OCI-LY7 (cell line): Measurements from ENCODE around the gene CEP55. TPM values are rescaled to one million over a fixed set of nuclear protein-coding genes. Genes with fewer than 3 reads are reported as not detected.
"Not testable (repeated sequence)": the region's sequence is repeated elsewhere in the genome, so short reads cannot be mapped to it uniquely, and the experiment has no call there.

Experiments
- BruUV-seq: library from RNA; stranded (reverse); fragments of 400-500 nt; replicated peaks from 2 replicates; lab custom pipeline; 2021; lab: Mats Ljungman, UMichigan
- CTCF ChIA-PET: fragments of 300-600 bp; sonication (Branson Sonifier 250); formaldehyde crosslinking; loops from one replicate; lab custom pipeline; 2022; ENCODE audit warnings: antibody characterized with exemption; ENCODE audit not compliant: unreplicated experiment; lab: Charles Lee
- POLR2A ChIA-PET: fragments of 300-600 bp; sonication (Branson Sonifier 250); formaldehyde crosslinking; loops from one replicate; lab custom pipeline; 2022; ENCODE audit warnings: antibody characterized with exemption; lab: Charles Lee
- DNase-seq: peaks from one replicate; pipeline ENCODE4 v3.0.0-alpha.2; 2015; ENCODE audit warnings: low spot score
- H2AFZ ChIP-seq: fragments of 200-600 bp; sonication (generic), shearing (Covaris generic); 2 replicates; pipeline ENCODE4 v1.6.1; 2014; ENCODE audit warnings: mild to moderate bottlenecking, antibody characterized with exemption, low read length, moderate library complexity
- H3K27ac ChIP-seq: fragments of 200-600 bp; sonication (generic); 2 replicates; pipeline ENCODE4 v1.5.1; 2014; ENCODE audit warnings: mixed run types, low read depth, mild to moderate bottlenecking, moderate library complexity, low read length, inconsistent platforms; ENCODE audit not compliant: poor library complexity, severe bottlenecking
- H3K36me3 ChIP-seq: fragments of 200-600 bp; sonication (generic); 2 replicates; pipeline ENCODE4 v1.6.1; 2014; ENCODE audit warnings: mild to moderate bottlenecking, antibody characterized with exemption, low read length, moderate library complexity, mixed read lengths; ENCODE audit not compliant: insufficient read depth
- H3K4me1 ChIP-seq: fragments of 200-600 bp; sonication (generic); 2 replicates; pipeline ENCODE4 v1.5.1; 2014; ENCODE audit warnings: mild to moderate bottlenecking, low read length; ENCODE audit not compliant: insufficient read depth, poor library complexity, severe bottlenecking
- H3K4me2 ChIP-seq: fragments of 200-600 bp; sonication (generic); 2 replicates; pipeline ENCODE4 v1.6.1; 2014; ENCODE audit warnings: mild to moderate bottlenecking, low read length
- H3K4me3 ChIP-seq: fragments of 200-600 bp; sonication (generic); 2 replicates; pipeline ENCODE4 v1.5.1; 2014; ENCODE audit warnings: mild to moderate bottlenecking, low read depth, low read length; ENCODE audit not compliant: poor library complexity, severe bottlenecking
- H3K79me2 ChIP-seq: fragments of 200-600 bp; sonication (generic); 2 replicates; pipeline ENCODE4 v1.6.1; 2016; ENCODE audit warnings: low read depth, mild to moderate bottlenecking, low read length, moderate library complexity, mixed read lengths; ENCODE audit not compliant: insufficient read depth
- H3K9me2 ChIP-seq: fragments of 200-600 bp; sonication (generic); 2 replicates; pipeline ENCODE4 v1.6.1; 2016; ENCODE audit warnings: mild to moderate bottlenecking, low read length, mixed read lengths; ENCODE audit not compliant: insufficient read depth
- H3K9me3 ChIP-seq: fragments of 200-600 bp; sonication (generic); 2 replicates; pipeline ENCODE4 v1.6.1; 2014; ENCODE audit warnings: mild to moderate bottlenecking, mixed run types, low read length, mixed read lengths
- H4K20me1 ChIP-seq: fragments of 200-600 bp; sonication (generic); 2 replicates; pipeline ENCODE4 v1.6.1; 2014; ENCODE audit warnings: mild to moderate bottlenecking, antibody characterized with exemption, low read length, moderate library complexity, mixed read lengths; ENCODE audit not compliant: insufficient read depth
- CTCF ChIP-seq: fragments of 200-600 bp; sonication (generic); conservative IDR thresholded peaks from 2 replicates; pipeline ENCODE4 v1.5.1; 2014; ENCODE audit warnings: mild to moderate bottlenecking, antibody characterized with exemption, low read length, moderate library complexity, mixed read lengths
- EZH2phosphoT487 ChIP-seq: fragments of 200-600 bp; sonication (generic); IDR thresholded peaks from 2 replicates; pipeline ENCODE4 v1.6.1; 2018; ENCODE audit warnings: low read depth, borderline replicate concordance, mild to moderate bottlenecking, mixed run types, antibody characterized with exemption, low read length, moderate library complexity, mixed read lengths
- intact Hi-C: fragments of 100-400 bp; cut with micrococcal nuclease; formaldehyde crosslinking; loops from one replicate; pipeline ENCODE4 v1.10.0; 2022; ENCODE audit not compliant: unreplicated experiment
- total RNA-seq, 2 experiments: library from RNA; depleted of rRNA in 1 of 2; stranded (reverse); fragments of >200 nt in 1 of 2; shearing (Covaris generic) in 1 of 2; gene quantifications; 2 replicates each; pipeline ENCODE4 v1.2.3, GENCODE V29; 2014 to 2022

CEP55 gene
- total RNA-seq, 2 experiments from 2014 or later: 64.5 to 68.3 TPM

GRCh38 chr10:93518531-93518930, 22.1 kb downstream of the CEP55 start:
- Histone ChIP-seq H3K79me2 (no peaks in the 10 kb centered on the region), H4K20me1 (no peaks in the 10 kb centered on the region), H3K4me2 (no peak overlapping the region), H2AFZ (no peak overlapping the region), H3K9me3 (peaks cover 11% of the 10 kb centered on the region; the same call in 1 of the 2 replicates), H3K9me2 (no peaks in the 10 kb centered on the region), H3K36me3 (peaks cover 92% of the 10 kb centered on the region), H3K27ac (no peak overlapping the region), H3K4me3 (no peak overlapping the region), H3K4me1 (no peaks in the 10 kb centered on the region)
- ChIA-PET CTCF (no interaction called here), POLR2A (interaction anchor here (0.6 to 2.2 kb wide), 4 partner anchors 12 to 161 kb away, joined by 3 to 6 read pairs (median 4); no protein-coding TSS in a partner anchor)
- intact Hi-C loops: no loop called here
- no TSS peak for BruUV-seq
- no peak for TF ChIP-seq EZH2phosphoT487
- TF ChIP-seq CTCF: no peak
- no peak for DNase-seq

- no peak overlapping the region for H3K27ac ChIP-seq
- H3K79me2 ChIP-seq: no peaks in the 10 kb centered on the region
- TF ChIP-seq CTCF (0 out of 2 replicates have a peak, but pooled peaks have one; percentile 21), EZH2phosphoT487 (no peak)
- no peaks in the 10 kb centered on the region for H3K9me3 ChIP-seq
- no peak for DNase-seq
- H3K4me2 ChIP-seq: no peak overlapping the region
- no peak overlapping the region for H3K4me3 ChIP-seq
- ChIA-PET CTCF (no interaction called here), POLR2A (no interaction called here)
- no peaks in the 10 kb centered on the region for H3K4me1 ChIP-seq
- BruUV-seq: no TSS peak
- H2AFZ ChIP-seq: no peak overlapping the region
- peaks cover 12% of the 10 kb centered on the region; the same call in 1 of the 2 replicates for H3K36me3 ChIP-seq
- no peaks in the 10 kb centered on the region for H4K20me1 ChIP-seq
- intact Hi-C loops: no loop called here
- H3K9me2 ChIP-seq: no peaks in the 10 kb centered on the region
Measured at GRCh38 chr10:93535293-93535692, 38.9 kb downstream of the CEP55 start.

- POLR2A ChIA-PET, H3K27ac ChIP-seq, H2AFZ ChIP-seq, H3K79me2 ChIP-seq, H3K4me2 ChIP-seq, H3K36me3 ChIP-seq, H4K20me1 ChIP-seq, intact Hi-C loops, H3K9me3 ChIP-seq, DNase-seq, CTCF ChIA-PET, H3K9me2 ChIP-seq, BruUV-seq, H3K4me3 ChIP-seq, H3K4me1 ChIP-seq: not testable (repeated sequence)
Measured at GRCh38 chr10:93540871-93541270, 44.5 kb downstream of the CEP55 start.
